Small intestine (tissue), 7 donors: ENCODE measurements around the gene STIL. TPM values are rescaled to one million over a fixed set of nuclear protein-coding genes. Genes with fewer than 3 reads are reported as not detected.

Experiments used
- DNase-seq, 2 donors: peaks; one replicate each; pipeline versions ENCODE4 v3.0.0 to v3.0.0-alpha.2; 2013
- FAIRE-seq: peaks from 2 replicates; lab custom pipeline; 2012; peaks lifted over from hg19 to GRCh38; lab: Jason Lieb, UNC
- H3K27ac ChIP-seq, 3 donors: one replicate each; pipeline ENCODE4 v1.5.1; 2013; ENCODE audit warnings: low read length in 2 of 3, mild to moderate bottlenecking in 2 of 3, control low read depth in 1 of 3, inconsistent platforms in 1 of 3, low read depth in 1 of 3, moderate library complexity in 1 of 3
- H3K27me3 ChIP-seq, 3 donors: one replicate each; pipeline ENCODE4 v1.6.1; 2013; ENCODE audit warnings: low read length in 3 of 3, inconsistent platforms in 1 of 3; ENCODE audit not compliant: control insufficient read depth in 3 of 3, insufficient read depth in 3 of 3
- H3K36me3 ChIP-seq, 3 donors: one replicate each; pipeline ENCODE4 v1.6.1; 2013; ENCODE audit warnings: low read length in 3 of 3, inconsistent platforms in 1 of 3, low read depth in 1 of 3, mild to moderate bottlenecking in 1 of 3, moderate library complexity in 1 of 3; ENCODE audit not compliant: control insufficient read depth in 3 of 3, insufficient read depth in 2 of 3
- H3K4me1 ChIP-seq, 3 donors: one replicate each; pipeline ENCODE4 v1.6.1; 2013; ENCODE audit warnings: low read length in 2 of 3, inconsistent platforms in 1 of 3, low read depth in 1 of 3, mild to moderate bottlenecking in 1 of 3, moderate library complexity in 1 of 3; ENCODE audit not compliant: control insufficient read depth in 3 of 3, insufficient read depth in 2 of 3
- H3K4me3 ChIP-seq, 3 donors: one replicate each; pipeline ENCODE4 v1.5.1; 2013; ENCODE audit warnings: low read length in 3 of 3, control low read depth in 1 of 3, inconsistent platforms in 1 of 3, low read depth in 1 of 3, mild to moderate bottlenecking in 1 of 3, moderate library complexity in 1 of 3
- H3K9me3 ChIP-seq, 2 donors: one replicate each; pipeline ENCODE4 v1.6.1; 2013; ENCODE audit warnings: low read depth in 1 of 2, low read length in 1 of 2; ENCODE audit not compliant: control insufficient read depth in 2 of 2, insufficient read depth in 1 of 2
- WGBS, 3 donors: extraction: QIAGEN DNeasy Blood & Tissue Kit; methylation state at CpG; one replicate each; pipeline ENCODE4 v1.1.7; 2013; 5-methylcytosine and 5-hydroxymethylcytosine counted together
- polyA plus RNA-seq, 4 donors: library from polyadenylated mRNA; stranded (reverse) in 3 of 4; unstranded in 1 of 4; fragments of 200-250 nt in 3 of 4; fragments of 120-200 nt in 1 of 4; gene quantifications; one replicate each; pipeline versions ENCODE4 v1.2.1 to v1.2.3, GENCODE V29; 2013
- donor health status: healthy with polysubstance abuse.
- donor health status: control.
- donor health status: control.
- donor health status: Bipolar disorder and iron deficiency.
- donor health status: healthy.

STIL gene
- polyA plus RNA-seq, 4 donors, result 0.54 to 5.5 (median 3.2) TPM

DNA sequence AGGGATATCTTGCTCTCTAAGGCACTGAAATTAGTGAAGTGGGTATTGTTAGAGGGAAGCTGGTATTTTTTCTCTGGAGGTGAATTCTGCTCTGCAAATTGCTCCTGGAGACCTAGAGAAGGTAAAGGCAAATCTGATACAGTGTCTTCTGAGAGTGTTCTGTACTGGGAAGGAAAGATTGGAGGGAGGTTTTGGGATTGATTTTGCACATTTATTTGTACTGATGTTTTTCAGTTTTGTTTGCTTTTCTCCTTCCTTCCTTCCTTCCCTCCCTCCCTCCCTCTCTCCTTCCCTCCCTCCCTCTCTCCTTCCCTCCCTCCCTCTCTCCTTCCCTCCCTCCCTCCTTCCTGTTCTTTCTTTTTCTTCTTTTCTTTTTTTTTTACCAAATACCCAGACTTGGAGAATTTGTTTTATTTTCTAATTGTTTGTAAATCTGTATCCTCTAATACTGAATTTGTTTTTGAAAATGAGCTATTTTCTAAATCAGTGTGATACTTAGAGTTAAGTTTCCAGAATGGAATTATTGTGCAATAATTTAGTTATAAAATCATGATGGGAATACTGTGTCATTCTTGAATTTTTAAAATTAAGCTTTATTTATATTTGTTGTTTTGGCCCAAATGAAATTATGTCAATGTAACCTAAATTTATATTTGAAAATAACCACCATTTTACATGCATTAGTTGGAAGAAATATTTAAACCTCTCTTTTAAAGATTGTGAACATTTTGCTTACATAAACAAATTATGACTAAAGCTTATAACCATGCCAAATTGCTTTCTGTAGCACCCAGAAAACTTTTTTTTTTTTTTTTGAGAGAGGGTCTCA is 24.5 kb upstream of the STIL start:
- Histone ChIP-seq H3K36me3 (peaks cover 0 to 32% (median 0%) of the 10 kb centered on the region in 3 donors), H3K27ac (no peak overlapping the region), H3K4me3 (no peak overlapping the region), H3K4me1 (peaks cover 2 to 14% (median 7%) of the 10 kb centered on the region in 3 donors), H3K27me3 (no peaks in the 10 kb centered on the region), H3K9me3 (no peaks in the 10 kb centered on the region)
- DNase-seq, result no peak
- no peak for FAIRE-seq

DNA sequence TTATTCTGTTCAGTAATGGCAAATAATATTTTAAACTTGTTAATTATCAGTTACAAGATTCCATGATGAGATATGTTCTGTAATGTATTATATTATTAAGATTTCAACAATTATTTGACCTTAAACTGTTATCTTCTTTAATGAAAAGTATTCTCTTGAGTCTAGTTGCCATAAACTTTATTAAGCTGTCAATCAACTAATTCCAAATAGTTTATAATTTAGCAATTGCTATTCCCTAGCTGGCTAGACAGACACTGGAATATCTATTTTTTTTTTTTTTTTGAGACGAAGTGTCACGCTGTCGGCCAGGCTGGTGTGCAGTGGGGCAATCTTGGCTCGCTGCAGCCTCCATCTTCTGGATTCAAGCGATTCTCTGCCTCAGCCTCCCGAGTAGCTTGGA is 23.4 kb upstream of the STIL start:
- WGBS, 3 donors, result 80 to 88% (median 81%) methylated on average over 6 of the region's 6 CpGs
- Histone ChIP-seq H3K27ac (no peak overlapping the region), H3K36me3 (peaks cover 0 to 25% (median 0%) of the 10 kb centered on the region in 3 donors), H3K4me1 (peaks cover 5 to 22% (median 7%) of the 10 kb centered on the region in 3 donors), H3K27me3 (no peaks in the 10 kb centered on the region), H3K9me3 (no peaks in the 10 kb centered on the region), H3K4me3 (no peak overlapping the region)
- no peak for DNase-seq
- no peak for FAIRE-seq

DNA sequence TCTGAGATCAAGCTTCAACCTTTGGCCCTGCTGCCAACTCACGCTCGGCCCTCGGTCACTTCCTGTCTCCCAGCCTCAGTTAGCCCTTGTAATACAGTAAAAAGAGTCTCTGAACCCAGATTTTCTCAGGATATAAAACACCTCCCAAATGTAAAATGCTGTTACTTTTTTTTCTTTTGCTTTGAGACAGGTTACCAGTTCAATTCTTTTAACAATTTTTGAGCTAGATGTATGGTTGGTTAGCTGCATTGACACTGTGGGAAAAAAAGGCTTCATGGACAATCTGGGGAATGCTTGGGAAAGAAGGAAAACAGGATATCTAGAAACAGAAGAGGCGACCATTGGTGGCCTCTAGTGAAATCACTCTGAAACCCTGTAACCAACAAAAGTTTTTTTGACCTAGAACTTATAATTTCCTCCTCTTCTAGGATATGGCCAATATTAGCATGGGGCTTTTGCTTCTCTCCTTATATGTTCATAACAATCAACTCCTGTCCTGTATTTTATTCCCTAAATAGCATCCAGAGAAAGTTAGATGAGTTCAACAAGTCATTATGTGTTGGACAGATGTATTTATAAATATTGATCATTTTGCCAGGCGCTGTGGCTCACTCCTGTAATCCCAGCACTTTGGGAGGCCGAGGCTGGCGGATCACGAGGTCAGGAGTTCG is 21.0 kb upstream of the STIL start:
- FAIRE-seq (no peak), DNase-seq (no peak)
- Histone ChIP-seq H3K27ac (peak overlapping the region; percentile 99 to 100 (median 100)), H3K4me3 (peak overlapping the region; percentile 96 to 100 (median 100)), H3K36me3 (peaks cover 0 to 20% (median 0%) of the 10 kb centered on the region in 3 donors), H3K27me3 (no peaks in the 10 kb centered on the region), H3K9me3 (no peaks in the 10 kb centered on the region), H3K4me1 (peaks cover 5 to 29% (median 7%) of the 10 kb centered on the region in 3 donors)
- 26 to 36% (median 29%) methylated on average over 9 of the region's 9 CpGs for WGBS, 3 donors

DNA sequence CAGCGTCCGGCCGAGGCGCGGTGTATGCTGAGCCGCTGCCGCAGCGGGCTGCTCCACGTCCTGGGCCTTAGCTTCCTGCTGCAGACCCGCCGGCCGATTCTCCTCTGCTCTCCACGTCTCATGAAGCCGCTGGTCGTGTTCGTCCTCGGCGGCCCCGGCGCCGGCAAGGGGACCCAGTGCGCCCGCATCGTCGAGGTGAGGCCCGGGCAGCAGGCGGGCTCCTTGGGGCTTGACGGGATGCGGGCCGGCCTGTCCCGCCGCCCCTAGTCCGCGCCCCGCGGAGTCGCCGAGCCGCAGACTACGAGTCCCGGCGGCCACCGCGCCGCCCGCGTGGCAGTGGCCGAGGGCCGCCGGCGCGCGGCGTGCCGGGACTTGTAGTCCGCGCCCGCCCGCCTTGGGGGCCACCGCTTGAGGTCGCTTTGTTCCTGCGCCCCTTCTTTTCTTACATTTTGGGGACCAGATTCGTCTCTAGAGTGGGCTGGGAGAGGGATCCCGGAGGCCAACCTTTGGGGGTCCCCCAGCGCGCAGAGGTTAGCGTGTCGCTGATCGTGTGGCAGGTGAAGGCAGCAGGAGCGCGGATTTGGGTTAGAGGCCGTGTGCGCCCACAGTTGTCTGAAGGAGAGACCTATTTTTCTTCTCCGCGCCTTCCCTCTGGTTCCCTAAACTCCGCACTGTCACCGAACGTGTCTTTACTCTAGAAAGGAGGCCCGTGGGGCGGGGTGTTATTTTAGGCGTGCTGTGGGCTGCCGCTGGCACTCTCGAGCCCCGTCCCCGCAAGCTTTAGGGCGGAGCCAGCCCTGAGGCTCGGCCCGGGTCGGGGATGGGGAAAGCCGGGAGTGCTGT is 20.2 kb upstream of the STIL start:
- H3K27me3 ChIP-seq, result no peaks in the 10 kb centered on the region
- WGBS, 3 donors, result 0 to 1% (median 0%) methylated on average over 61 to 90 of the region's 90 CpGs
- no peaks in the 10 kb centered on the region for H3K9me3 ChIP-seq
- FAIRE-seq (no peak), DNase-seq (peak; percentile 92 to 94)
- H3K36me3 ChIP-seq, result peaks cover 0 to 16% (median 0%) of the 10 kb centered on the region in 3 donors
- peaks cover 5 to 29% (median 7%) of the 10 kb centered on the region in 3 donors for H3K4me1 ChIP-seq
- H3K4me3 ChIP-seq, result peak overlapping the region; percentile 96 to 100 (median 100)
- peak overlapping the region; percentile 99 to 100 (median 100) for H3K27ac ChIP-seq

DNA sequence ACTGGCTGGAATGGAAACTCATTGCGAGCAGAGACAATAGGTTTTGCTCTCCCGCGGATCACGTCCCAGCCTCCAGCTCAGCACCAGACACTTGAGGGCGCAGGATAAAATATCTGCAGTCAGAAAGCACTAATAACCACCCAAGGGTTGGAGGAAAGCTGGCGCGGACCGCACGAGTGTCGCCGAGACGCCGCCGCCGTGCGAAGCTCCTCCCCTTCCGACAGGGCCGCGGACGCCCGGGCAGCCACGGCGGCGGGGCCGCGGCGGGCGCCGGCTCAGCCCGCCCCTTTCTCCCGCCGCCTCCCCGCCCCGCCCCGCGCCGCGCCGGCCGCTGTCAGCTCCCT is 19.6 kb upstream of the STIL start, which contains the start of gene CMPK1:
TSS of gene CMPK1 (plus strand) at position 213 of the 344 bp plus-strand sequence. CDS start 156 bp downstream, outside the sequence.
- H3K4me3 ChIP-seq, result peak within 1 kb of the TSS; percentile 96 to 100 (median 100)
- peaks cover 0 to 13% (median 0%) of the 10 kb centered on the region in 3 donors for H3K36me3 ChIP-seq
- DNase-seq, result peak; percentile 84 to 92
- peaks cover 3 to 29% (median 7%) of the 10 kb centered on the region in 3 donors for H3K4me1 ChIP-seq
- FAIRE-seq, result no peak
- no peaks in the 10 kb centered on the region for H3K9me3 ChIP-seq
- H3K27me3 ChIP-seq, result no peaks in the 10 kb centered on the region
- peak within 1 kb of the TSS; percentile 99 to 100 (median 100) for H3K27ac ChIP-seq
- WGBS, 3 donors, result 0% methylated on average over 9 to 40 of the region's 40 CpGs

DNA sequence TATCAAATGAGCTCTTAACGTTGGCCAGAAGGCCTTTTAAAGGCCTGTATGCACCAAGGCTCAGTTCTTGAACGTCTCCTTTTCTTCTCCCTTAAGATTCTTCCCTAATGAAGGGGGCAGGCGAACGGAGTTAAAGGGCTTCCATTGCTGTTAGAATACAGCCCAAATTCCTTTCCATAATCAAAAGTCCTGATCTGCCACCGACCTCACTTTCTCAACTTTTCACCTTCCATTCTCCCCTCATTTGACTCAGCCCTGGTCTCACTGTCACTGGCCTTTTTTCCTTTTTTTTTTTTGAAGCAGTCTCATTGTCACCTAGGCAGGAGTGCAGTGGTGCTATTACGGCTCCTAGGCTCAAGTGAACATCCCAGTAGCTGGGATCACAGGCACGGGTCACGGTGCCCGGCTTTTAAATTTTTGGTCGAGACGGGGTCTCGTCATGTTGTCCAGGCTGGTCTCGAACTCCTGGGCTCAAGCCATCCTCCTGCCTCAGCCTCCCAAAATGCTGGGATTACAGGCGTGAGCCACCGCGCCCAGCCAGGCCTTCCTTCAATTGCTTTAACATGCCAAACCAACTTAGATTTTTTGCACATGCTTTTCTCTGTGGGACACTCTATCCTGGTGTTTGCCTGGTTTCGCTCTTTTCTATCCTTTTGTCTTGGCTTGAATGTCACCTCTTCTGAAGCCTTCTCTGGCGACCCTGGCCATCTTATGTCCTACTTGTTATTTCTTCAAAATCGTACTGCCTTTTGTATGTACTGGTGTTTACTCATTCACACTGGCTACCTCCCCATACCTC is 19.0 kb upstream of the STIL start:
- no peak for FAIRE-seq
- WGBS, 3 donors, result 23 to 45% (median 40%) methylated on average over 19 of the region's 19 CpGs
- no peaks in the 10 kb centered on the region for H3K9me3 ChIP-seq
- H3K27me3 ChIP-seq, result no peaks in the 10 kb centered on the region
- no peak for DNase-seq
- peaks cover 3 to 29% (median 4%) of the 10 kb centered on the region in 3 donors for H3K4me1 ChIP-seq
- H3K27ac ChIP-seq, result peak overlapping the region; percentile 99 to 100 (median 100)
- H3K36me3 ChIP-seq, result peaks cover 0 to 13% (median 0%) of the 10 kb centered on the region in 3 donors
- peak overlapping the region; percentile 96 to 100 (median 100) for H3K4me3 ChIP-seq

DNA sequence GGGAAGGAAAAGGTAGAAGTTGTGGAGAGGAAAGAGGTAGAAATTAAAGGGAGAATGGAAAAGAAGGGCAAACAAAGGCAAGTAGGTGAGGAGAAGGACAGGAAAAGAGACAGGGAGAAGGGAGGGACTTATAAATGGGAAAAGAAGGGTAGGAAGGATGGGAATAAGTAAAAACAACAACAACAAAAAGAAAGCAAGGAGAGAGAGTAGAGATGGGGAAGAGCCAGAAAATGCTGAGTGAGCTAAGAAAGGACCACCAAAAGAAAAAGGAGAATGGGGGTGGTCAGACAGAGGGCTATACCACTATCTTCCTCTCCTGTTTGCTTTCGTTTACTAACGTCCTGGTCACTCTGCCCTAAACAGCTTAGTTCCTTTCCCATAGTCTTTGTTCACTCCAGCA is 17.9 kb upstream of the STIL start:
- FAIRE-seq (no peak), DNase-seq (no peak)
- no peak overlapping the region for H3K27ac ChIP-seq
- no peaks in the 10 kb centered on the region for H3K9me3 ChIP-seq
- no peaks in the 10 kb centered on the region for H3K27me3 ChIP-seq
- H3K4me3 ChIP-seq, result no peak overlapping the region
- H3K36me3 ChIP-seq, result peaks cover 0 to 12% (median 0%) of the 10 kb centered on the region in 3 donors
- H3K4me1 ChIP-seq, result peaks cover 3 to 29% (median 4%) of the 10 kb centered on the region in 3 donors
- 46 to 82% (median 69%) methylated on average over 2 of the region's 2 CpGs for WGBS, 3 donors
